Ishikawa (cell line): ENCODE measurements around the gene KLF14.

Source experiments
- CEBPB ChIP-seq: IDR thresholded peaks from 2 replicates; pipeline ENCODE4 v1.6.1; 2012
- CREB1 ChIP-seq: IDR thresholded peaks from 2 replicates; pipeline ENCODE4 v1.6.1; 2012; ENCODE audit warnings: low read depth
- EGR1 ChIP-seq: IDR thresholded peaks from 2 replicates; pipeline ENCODE4 v1.6.1; 2012
- EP300 ChIP-seq: IDR thresholded peaks from 2 replicates; pipeline ENCODE4 v1.6.1; 2012; ENCODE audit warnings: borderline replicate concordance
- NFIC ChIP-seq: IDR thresholded peaks from 2 replicates; pipeline ENCODE4 v1.6.1; 2012
- RAD21 ChIP-seq: IDR thresholded peaks from 2 replicates; pipeline ENCODE4 v1.6.1; 2012; ENCODE audit warnings: low read depth
- TAF1 ChIP-seq: IDR thresholded peaks from 2 replicates; pipeline ENCODE4 v1.6.1; 2012; ENCODE audit warnings: low read depth, mild to moderate bottlenecking
- TCF12 ChIP-seq: IDR thresholded peaks from 2 replicates; pipeline ENCODE4 v1.6.1; 2012; ENCODE audit warnings: low read depth
- TEAD4 ChIP-seq: IDR thresholded peaks from 2 replicates; pipeline ENCODE4 v1.6.1; 2012
- YY1 ChIP-seq: IDR thresholded peaks from 2 replicates; pipeline ENCODE4 v1.6.1; 2012; ENCODE audit warnings: low read depth
- ZBTB7A ChIP-seq: IDR thresholded peaks from 2 replicates; pipeline ENCODE4 v1.6.1; 2012; ENCODE audit warnings: low read depth
- TF ChIP-seq, protein P1 (sequence below): IDR thresholded peaks from 2 replicates; pipeline ENCODE4 v1.6.1; 2012
- TF ChIP-seq, protein P2 (sequence below): IDR thresholded peaks from 2 replicates; pipeline ENCODE4 v1.6.1; 2012
- TF ChIP-seq, protein P3 (sequence below): IDR thresholded peaks from 2 replicates; pipeline ENCODE4 v1.6.1; 2012; ENCODE audit warnings: low read depth, mild to moderate bottlenecking

Gene KLF14

DNA sequence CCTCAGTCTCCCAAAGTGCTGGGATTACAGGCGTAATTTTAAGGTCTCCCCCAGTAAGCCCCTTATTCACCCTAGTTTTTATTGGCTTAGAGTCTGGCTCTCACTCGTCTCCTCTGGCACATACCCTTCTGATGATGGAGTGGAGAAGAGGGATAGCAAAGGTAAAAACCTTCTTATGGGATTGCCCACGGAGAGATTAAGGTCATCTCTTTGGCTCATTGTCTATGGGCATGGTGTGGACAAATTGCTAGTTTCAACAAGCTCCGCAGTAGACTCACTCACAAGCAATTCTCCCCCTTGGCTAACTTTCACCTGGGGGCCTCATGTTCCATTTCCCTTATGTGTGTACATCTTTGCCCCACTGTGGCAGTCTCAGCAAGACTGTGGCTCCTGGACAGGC lies 25.2 kb downstream of the KLF14 start:
- no peak for TF ChIP-seq CEBPB
- TF ChIP-seq, protein P1, sequence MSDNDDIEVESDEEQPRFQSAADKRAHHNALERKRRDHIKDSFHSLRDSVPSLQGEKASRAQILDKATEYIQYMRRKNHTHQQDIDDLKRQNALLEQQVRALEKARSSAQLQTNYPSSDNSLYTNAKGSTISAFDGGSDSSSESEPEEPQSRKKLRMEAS = no peak
- TF ChIP-seq EGR1 = no peak
- TF ChIP-seq YY1 = no peak
- TF ChIP-seq, protein P2, sequence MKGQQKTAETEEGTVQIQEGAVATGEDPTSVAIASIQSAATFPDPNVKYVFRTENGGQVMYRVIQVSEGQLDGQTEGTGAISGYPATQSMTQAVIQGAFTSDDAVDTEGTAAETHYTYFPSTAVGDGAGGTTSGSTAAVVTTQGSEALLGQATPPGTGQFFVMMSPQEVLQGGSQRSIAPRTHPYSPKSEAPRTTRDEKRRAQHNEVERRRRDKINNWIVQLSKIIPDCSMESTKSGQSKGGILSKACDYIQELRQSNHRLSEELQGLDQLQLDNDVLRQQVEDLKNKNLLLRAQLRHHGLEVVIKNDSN = no peak
- TF ChIP-seq NFIC = no peak

DNA sequence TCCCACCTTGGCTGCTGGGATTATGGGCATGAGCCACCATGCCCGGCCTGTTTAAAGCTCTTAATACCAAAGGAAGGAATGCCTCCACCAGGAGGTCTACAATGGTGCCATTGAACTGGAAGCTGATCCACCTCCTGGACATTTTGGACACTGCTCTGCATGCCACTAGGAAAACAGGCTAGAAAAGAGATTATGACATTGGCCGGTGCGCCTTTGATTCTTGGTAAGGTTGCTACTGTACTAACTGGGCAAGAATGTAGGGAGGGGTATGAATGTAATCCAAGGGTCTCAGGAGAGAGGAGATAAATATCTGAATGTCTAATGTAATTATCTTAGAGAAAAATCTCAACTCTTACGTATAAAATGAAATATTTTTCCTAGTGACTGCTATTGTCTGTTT lies 26.0 kb downstream of the KLF14 start:
- TF ChIP-seq, protein P3, sequence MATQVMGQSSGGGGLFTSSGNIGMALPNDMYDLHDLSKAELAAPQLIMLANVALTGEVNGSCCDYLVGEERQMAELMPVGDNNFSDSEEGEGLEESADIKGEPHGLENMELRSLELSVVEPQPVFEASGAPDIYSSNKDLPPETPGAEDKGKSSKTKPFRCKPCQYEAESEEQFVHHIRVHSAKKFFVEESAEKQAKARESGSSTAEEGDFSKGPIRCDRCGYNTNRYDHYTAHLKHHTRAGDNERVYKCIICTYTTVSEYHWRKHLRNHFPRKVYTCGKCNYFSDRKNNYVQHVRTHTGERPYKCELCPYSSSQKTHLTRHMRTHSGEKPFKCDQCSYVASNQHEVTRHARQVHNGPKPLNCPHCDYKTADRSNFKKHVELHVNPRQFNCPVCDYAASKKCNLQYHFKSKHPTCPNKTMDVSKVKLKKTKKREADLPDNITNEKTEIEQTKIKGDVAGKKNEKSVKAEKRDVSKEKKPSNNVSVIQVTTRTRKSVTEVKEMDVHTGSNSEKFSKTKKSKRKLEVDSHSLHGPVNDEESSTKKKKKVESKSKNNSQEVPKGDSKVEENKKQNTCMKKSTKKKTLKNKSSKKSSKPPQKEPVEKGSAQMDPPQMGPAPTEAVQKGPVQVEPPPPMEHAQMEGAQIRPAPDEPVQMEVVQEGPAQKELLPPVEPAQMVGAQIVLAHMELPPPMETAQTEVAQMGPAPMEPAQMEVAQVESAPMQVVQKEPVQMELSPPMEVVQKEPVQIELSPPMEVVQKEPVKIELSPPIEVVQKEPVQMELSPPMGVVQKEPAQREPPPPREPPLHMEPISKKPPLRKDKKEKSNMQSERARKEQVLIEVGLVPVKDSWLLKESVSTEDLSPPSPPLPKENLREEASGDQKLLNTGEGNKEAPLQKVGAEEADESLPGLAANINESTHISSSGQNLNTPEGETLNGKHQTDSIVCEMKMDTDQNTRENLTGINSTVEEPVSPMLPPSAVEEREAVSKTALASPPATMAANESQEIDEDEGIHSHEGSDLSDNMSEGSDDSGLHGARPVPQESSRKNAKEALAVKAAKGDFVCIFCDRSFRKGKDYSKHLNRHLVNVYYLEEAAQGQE = no peak
- TF ChIP-seq ZBTB7A = no peak

DNA sequence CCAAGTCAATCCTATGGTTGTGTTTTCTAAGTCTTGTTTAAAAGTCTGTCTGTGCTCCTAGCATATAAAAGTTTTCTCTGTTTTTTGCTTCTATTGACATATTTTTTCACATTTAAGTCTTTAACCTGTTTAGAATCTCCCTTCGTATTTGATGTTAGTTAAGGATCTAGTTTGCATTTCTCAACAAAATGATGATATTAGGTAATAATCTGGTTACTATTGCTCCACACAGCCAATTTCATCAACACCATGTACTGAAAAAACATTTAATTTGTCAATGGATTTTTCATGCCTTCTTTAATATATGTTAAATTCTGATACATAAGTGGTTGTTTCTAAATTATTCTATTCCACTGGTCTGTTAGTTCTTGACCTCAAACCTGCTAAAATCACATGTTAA lies 30.2 kb downstream of the KLF14 start:
- TF ChIP-seq TEAD4 (no peak), NFIC (no peak), CREB1 (no peak), TCF12 (no peak), TAF1 (no peak), EP300 (no peak)
- TF ChIP-seq, protein P3 = no peak
- TF ChIP-seq, protein P2 = no peak

DNA sequence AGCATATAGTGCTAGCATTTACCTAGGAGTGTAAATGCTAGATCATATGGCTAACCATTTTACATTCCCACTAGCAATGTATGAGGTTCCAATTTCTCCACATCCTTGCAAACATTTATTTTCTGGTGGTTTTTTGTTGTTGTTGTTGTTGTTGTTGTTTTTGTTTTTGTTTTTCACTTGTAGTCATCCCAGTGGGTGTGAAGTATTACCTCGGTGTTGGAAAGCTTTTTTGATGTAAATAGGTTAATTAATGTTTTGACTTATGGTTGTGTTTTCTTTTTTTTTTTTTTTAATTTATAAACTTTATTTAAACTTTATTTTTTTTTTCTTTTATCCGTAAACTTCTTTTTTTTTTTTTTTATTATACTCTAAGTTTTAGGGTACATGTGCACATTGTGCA lies 32.4 kb downstream of the KLF14 start:
- TF ChIP-seq, protein P1 = no peak
- no peak for TF ChIP-seq CREB1
- TF ChIP-seq NFIC = no peak
- TF ChIP-seq, protein P3 = no peak
- no peak for TF ChIP-seq RAD21

DNA sequence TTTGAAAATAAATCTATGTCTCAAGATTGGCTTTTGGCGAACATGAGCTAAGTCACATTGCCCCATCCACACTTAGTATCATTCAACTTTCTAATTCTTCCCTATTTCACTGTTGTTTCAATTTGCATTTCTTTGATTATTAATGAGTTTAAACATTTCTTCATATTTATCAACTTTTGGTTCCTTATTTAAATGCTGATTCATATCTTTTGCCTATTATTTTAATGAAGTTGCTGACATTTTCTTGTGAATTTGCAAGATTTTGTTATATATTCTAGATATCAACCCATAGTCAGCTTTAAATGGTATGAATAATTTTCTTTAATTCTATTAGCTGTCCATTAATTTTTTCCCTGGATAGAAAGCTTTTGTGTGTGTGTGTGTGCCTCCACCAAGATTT lies 33.2 kb downstream of the KLF14 start:
- TF ChIP-seq RAD21 (no peak), CEBPB (no peak), ZBTB7A (no peak), TAF1 (no peak), EP300 (no peak)
- TF ChIP-seq, protein P2 = no peak
- TF ChIP-seq, protein P1 = no peak

DNA sequence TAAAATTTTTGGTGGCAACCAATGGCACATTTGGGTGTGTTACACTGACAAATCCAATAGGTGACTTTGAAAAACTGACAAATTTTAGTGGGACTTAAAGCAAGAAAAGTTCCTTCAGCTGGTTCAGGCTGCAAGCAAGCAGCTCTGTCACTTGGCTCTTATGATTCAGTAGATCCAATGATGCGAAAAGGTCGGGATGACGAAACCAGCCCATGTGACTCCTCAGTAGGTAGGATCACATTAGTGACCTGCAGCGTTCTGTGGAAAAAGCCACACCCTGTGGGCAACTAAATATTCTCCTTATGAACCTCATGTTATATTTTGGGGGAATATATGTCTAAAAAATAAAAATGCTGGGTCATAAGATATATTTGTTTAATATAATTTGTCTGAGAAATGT lies 34.3 kb downstream of the KLF14 start:
- TF ChIP-seq, protein P2 = peak; percentile 54
- no peak for TF ChIP-seq EGR1
